ENCODE results near the gene PLEKHF1.

DNA sequence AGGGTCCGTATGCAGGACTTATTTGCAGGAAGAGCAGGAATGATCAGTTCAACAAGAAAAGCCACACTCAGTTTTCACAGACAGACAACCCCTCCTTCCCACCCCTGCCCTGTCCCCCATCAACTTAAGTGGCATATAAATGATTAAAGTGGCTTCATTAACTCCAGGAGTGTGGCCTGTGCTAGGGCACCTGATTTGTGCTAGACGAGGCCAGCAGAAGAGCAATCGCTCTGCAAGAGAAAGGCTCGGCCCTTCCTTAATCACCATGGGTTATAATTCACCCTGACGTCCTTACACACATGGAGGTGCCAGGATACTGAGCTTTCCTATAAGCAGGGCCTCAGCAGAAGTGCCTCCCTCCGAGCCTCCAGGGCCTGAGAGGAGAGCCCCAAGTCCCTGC, 35.2 kb downstream of the PLEKHF1 start:
- TF ChIP-seq, protein P1, sequence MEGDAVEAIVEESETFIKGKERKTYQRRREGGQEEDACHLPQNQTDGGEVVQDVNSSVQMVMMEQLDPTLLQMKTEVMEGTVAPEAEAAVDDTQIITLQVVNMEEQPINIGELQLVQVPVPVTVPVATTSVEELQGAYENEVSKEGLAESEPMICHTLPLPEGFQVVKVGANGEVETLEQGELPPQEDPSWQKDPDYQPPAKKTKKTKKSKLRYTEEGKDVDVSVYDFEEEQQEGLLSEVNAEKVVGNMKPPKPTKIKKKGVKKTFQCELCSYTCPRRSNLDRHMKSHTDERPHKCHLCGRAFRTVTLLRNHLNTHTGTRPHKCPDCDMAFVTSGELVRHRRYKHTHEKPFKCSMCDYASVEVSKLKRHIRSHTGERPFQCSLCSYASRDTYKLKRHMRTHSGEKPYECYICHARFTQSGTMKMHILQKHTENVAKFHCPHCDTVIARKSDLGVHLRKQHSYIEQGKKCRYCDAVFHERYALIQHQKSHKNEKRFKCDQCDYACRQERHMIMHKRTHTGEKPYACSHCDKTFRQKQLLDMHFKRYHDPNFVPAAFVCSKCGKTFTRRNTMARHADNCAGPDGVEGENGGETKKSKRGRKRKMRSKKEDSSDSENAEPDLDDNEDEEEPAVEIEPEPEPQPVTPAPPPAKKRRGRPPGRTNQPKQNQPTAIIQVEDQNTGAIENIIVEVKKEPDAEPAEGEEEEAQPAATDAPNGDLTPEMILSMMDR (conservative IDR thresholded peaks at IDR 0.05; ENCODE audit: low read depth, low read length) = no peak
- TF ChIP-seq EZH2phosphoT487 (IDR thresholded peaks at IDR 0.05; ENCODE audit: borderline replicate concordance, low read length) = no peak
